Upper lobe of left lung (tissue), 6 donors: Measurements from ENCODE around the gene KCNJ10. TPM values are rescaled to one million over a fixed set of nuclear protein-coding genes. Genes with fewer than 3 reads are reported as not detected.

Experiments
- ATAC-seq, 2 donors: fragments of 200-7000 bp; cut with Tn5 transposase; one replicate each; pipeline ENCODE4 v1.9.1; 2022; ENCODE audit warnings: mild to moderate bottlenecking in 2 of 2, moderate library complexity in 2 of 2; ENCODE audit not compliant: low FRiP score in 2 of 2
- DNase-seq, 2 donors: peaks; one replicate each; pipeline ENCODE4 v3.0.0-alpha.2; 2019 to 2020
- H3K27ac ChIP-seq, 4 donors: fragments of 200-600 bp; sonication (generic); one replicate each; pipeline ENCODE4 v1.5.1; 2016 to 2019
- H3K27me3 ChIP-seq, 4 donors: fragments of 200-600 bp; sonication (generic); one replicate each; pipeline ENCODE4 v1.5.1; 2017 to 2019
- H3K36me3 ChIP-seq, 4 donors: fragments of 200-600 bp; sonication (generic); one replicate each; pipeline ENCODE4 v1.5.1; 2016 to 2019
- H3K4me1 ChIP-seq, 4 donors: fragments of 200-600 bp; sonication (generic); one replicate each; pipeline ENCODE4 v1.5.1; 2018 to 2019
- H3K4me3 ChIP-seq, 4 donors: fragments of 200-600 bp; sonication (generic); one replicate each; pipeline ENCODE4 v1.5.1; 2017 to 2019; ENCODE audit warnings: mild to moderate bottlenecking in 2 of 4, moderate library complexity in 1 of 4
- H3K9me3 ChIP-seq, 4 donors: fragments of 200-600 bp; sonication (generic); one replicate each; pipeline ENCODE4 v1.5.1; 2018 to 2019
- EP300 ChIP-seq, 4 donors: sonication (generic); formaldehyde crosslinking; IDR thresholded peaks; one replicate each; pipeline ENCODE4 v1.5.1; 2017; ENCODE audit warnings: antibody characterized with exemption in 4 of 4, control low read depth in 2 of 4
- POLR2A ChIP-seq, 4 donors: fragments of 450-650 bp; IDR thresholded peaks; one replicate each; pipeline ENCODE4 v1.5.1; 2016 to 2017; ENCODE audit warnings: antibody characterized with exemption in 4 of 4, mild to moderate bottlenecking in 2 of 4
- POLR2AphosphoS5 ChIP-seq, 2 donors: sonication (generic); formaldehyde crosslinking; IDR thresholded peaks; one replicate each; pipeline ENCODE4 v1.5.1; 2017; ENCODE audit warnings: antibody characterized with exemption in 2 of 2
- WGBS, 2 donors: methylation state at CpG; one replicate each; pipeline ENCODE4 v1.1.5; 2017 to 2018; 5-methylcytosine and 5-hydroxymethylcytosine counted together
- total RNA-seq, 6 donors: library from RNA; depleted of rRNA in 4 of 6; stranded (reverse); fragments of >200 nt in 4 of 6; gene quantifications; one replicate each; pipeline versions ENCODE4 v1.1.0 to v1.2.1, GENCODE V29; 2016 to 2021
- TF ChIP-seq, protein P1 (sequence below), 6 experiments: fragments of 450-650 bp in 4 of 6; fragments of 200-600 bp in 2 of 6; sonication (generic) in 2 of 6; IDR thresholded peaks; one replicate each; pipeline ENCODE4 v1.5.1; 2016 to 2019; ENCODE audit warnings: antibody characterized with exemption in 6 of 6
- donor health status: DM: no; HTN: no; CAD: no; lungs with moderate emphysema.
- donor health status: DM: no; HTN: yes; CAD: no; lungs with severe emphysema.

The KCNJ10 gene
- total RNA-seq, 6 donors from 2014 or later = 0.11 TPM; not detected in 5

DNA sequence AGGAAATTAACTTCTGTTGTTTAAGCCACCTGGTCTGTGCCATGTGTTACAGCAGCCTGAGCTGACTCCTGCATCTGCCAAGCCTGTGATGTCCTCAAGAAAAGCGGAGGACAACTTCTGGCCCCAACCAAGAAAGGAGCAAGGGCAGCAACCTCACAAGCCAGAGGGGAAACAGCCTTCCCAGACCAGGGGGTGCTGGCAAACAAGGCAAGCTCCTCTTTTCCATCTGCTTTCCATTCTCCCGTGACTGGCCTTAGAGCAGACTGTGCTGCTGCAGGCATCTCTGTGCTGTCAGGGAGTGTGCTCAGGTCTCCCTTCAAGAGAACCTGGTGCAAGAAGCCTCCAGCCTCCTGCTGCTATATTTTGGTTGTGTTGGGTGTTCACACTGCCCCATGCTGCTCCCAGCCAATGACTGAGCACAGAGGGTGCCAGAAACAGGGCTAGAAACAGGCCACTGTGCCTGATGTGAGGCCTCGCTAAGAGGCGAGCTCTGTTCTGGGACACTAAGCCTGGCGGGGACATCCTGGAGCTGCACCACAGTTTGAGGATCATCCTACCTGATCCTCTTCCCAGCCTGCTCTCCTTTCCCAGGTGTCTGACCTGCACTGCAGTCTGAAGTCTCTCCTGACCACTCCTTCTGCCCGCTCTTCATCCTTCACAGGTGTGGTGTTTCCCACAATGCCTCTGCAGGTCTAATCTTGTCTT is 88.5 kb downstream of the KCNJ10 start:
- no peaks in the 10 kb centered on the region for H3K36me3 ChIP-seq
- H3K4me3 ChIP-seq = no peak overlapping the region
- no peaks in the 10 kb centered on the region for H3K4me1 ChIP-seq
- TF ChIP-seq, protein P1, sequence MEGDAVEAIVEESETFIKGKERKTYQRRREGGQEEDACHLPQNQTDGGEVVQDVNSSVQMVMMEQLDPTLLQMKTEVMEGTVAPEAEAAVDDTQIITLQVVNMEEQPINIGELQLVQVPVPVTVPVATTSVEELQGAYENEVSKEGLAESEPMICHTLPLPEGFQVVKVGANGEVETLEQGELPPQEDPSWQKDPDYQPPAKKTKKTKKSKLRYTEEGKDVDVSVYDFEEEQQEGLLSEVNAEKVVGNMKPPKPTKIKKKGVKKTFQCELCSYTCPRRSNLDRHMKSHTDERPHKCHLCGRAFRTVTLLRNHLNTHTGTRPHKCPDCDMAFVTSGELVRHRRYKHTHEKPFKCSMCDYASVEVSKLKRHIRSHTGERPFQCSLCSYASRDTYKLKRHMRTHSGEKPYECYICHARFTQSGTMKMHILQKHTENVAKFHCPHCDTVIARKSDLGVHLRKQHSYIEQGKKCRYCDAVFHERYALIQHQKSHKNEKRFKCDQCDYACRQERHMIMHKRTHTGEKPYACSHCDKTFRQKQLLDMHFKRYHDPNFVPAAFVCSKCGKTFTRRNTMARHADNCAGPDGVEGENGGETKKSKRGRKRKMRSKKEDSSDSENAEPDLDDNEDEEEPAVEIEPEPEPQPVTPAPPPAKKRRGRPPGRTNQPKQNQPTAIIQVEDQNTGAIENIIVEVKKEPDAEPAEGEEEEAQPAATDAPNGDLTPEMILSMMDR (IDR thresholded peaks at IDR 0.05) = no peak
- TF ChIP-seq EP300 (IDR thresholded peaks at IDR 0.05) = no peak
- TF ChIP-seq POLR2AphosphoS5 (IDR thresholded peaks at IDR 0.05) = no peak
- no peak for TF ChIP-seq POLR2A (IDR thresholded peaks at IDR 0.05)
- no peaks in the 10 kb centered on the region for H3K9me3 ChIP-seq
- WGBS, 2 donors = 91 to 98% methylated on average over 6 of the region's 6 CpGs
- H3K27me3 ChIP-seq = no peaks in the 10 kb centered on the region
- ATAC-seq (no peak), DNase-seq (no peak)
- H3K27ac ChIP-seq = no peak overlapping the region

GRCh38 chr1:159980786-159981185 is 89.2 kb downstream of the KCNJ10 start:
- ATAC-seq (no peak), DNase-seq (no peak)
- no peak overlapping the region for H3K4me3 ChIP-seq
- no peak overlapping the region for H3K27ac ChIP-seq
- 97 to 98% methylated on average over 7 of the region's 7 CpGs for WGBS, 2 donors
- no peaks in the 10 kb centered on the region for H3K36me3 ChIP-seq
- no peaks in the 10 kb centered on the region for H3K27me3 ChIP-seq
- H3K4me1 ChIP-seq = no peaks in the 10 kb centered on the region
- H3K9me3 ChIP-seq = no peaks in the 10 kb centered on the region
- no peak for TF ChIP-seq EP300 (IDR thresholded peaks at IDR 0.05)
- TF ChIP-seq, protein P1 (IDR thresholded peaks at IDR 0.05) = no peak
- TF ChIP-seq POLR2A (IDR thresholded peaks at IDR 0.05) = no peak
- no peak for TF ChIP-seq POLR2AphosphoS5 (IDR thresholded peaks at IDR 0.05)

DNA sequence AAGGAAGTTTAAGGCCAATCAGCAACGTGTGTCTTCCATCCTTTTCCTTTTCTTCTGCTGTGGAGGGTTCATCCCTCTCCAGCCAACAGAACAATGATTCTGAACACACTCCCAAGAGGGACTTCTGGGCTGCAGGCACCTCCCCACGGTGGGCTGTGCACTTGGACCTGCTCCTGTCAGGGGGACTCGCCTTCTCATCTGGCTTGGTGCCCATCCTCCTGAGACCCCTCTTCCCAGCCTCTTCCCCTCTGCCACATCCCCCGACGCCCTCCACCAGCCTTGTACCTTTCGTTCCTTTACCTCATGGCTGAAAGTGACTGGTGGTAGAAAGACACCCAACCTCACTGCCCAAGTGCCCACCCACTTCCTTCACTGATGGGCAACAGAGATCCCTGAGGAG is 89.9 kb downstream of the KCNJ10 start:
- DNase-seq (no peak), ATAC-seq (no peak)
- Histone ChIP-seq H3K4me3 (no peak overlapping the region), H3K4me1 (no peaks in the 10 kb centered on the region), H3K27me3 (no peaks in the 10 kb centered on the region), H3K9me3 (no peaks in the 10 kb centered on the region), H3K27ac (no peak overlapping the region), H3K36me3 (no peaks in the 10 kb centered on the region)
- TF ChIP-seq POLR2A (IDR thresholded peaks at IDR 0.05) = no peak
- no peak for TF ChIP-seq EP300 (IDR thresholded peaks at IDR 0.05)
- TF ChIP-seq POLR2AphosphoS5 (IDR thresholded peaks at IDR 0.05) = no peak
- WGBS, 2 donors = 68 to 77% methylated on average over 6 of the region's 6 CpGs

DNA sequence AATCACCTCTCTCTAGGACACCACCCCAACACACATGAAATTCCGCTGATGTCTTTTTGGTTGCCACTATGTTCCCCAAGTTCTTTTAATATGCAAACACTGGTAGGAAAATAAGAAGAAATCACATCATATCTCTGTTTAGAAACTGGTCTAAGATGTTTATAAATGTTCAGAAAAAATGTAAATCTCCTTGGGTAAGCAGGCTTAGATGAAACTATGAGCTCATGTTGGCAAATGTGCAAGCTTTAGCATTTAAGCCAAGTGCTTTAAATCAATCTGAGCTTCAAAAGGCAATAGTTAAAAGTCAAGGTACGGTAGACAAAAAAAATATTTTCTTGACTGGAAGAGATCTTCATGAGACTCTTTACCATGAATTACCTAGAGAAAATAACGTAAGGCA is 90.7 kb downstream of the KCNJ10 start:
- no peaks in the 10 kb centered on the region for H3K36me3 ChIP-seq
- ATAC-seq (no peak), DNase-seq (no peak)
- no peak overlapping the region for H3K4me3 ChIP-seq
- 62 to 76% methylated on average over 3 of the region's 3 CpGs for WGBS, 2 donors
- no peaks in the 10 kb centered on the region for H3K4me1 ChIP-seq
- H3K27me3 ChIP-seq = no peaks in the 10 kb centered on the region
- no peaks in the 10 kb centered on the region for H3K9me3 ChIP-seq
- TF ChIP-seq POLR2AphosphoS5 (IDR thresholded peaks at IDR 0.05) = no peak
- TF ChIP-seq POLR2A (IDR thresholded peaks at IDR 0.05) = no peak
- no peak overlapping the region for H3K27ac ChIP-seq

GRCh38 chr1:159978107-159978398 is 91.9 kb downstream of the KCNJ10 start:
- no peak overlapping the region for H3K4me3 ChIP-seq
- no peaks in the 10 kb centered on the region for H3K36me3 ChIP-seq
- no peaks in the 10 kb centered on the region for H3K27me3 ChIP-seq
- H3K9me3 ChIP-seq = no peaks in the 10 kb centered on the region
- no peaks in the 10 kb centered on the region for H3K4me1 ChIP-seq
- no peak overlapping the region for H3K27ac ChIP-seq
- TF ChIP-seq POLR2AphosphoS5 (IDR thresholded peaks at IDR 0.05) = no peak
- TF ChIP-seq EP300 (IDR thresholded peaks at IDR 0.05) = no peak
- TF ChIP-seq, protein P1 (IDR thresholded peaks at IDR 0.05) = no peak
- TF ChIP-seq POLR2A (IDR thresholded peaks at IDR 0.05) = no peak
- ATAC-seq = no peak
- no peak for DNase-seq
- 90 to 93% methylated on average over 2 of the region's 2 CpGs for WGBS, 2 donors
